ENCODE measurements around the gene HRCT1. TPM values are rescaled to one million over a fixed set of nuclear protein-coding genes. Genes with fewer than 3 reads are reported as not detected.

Gene HRCT1
- total RNA-seq, 1 experiment from 2014 or later: 0.32 TPM

DNA sequence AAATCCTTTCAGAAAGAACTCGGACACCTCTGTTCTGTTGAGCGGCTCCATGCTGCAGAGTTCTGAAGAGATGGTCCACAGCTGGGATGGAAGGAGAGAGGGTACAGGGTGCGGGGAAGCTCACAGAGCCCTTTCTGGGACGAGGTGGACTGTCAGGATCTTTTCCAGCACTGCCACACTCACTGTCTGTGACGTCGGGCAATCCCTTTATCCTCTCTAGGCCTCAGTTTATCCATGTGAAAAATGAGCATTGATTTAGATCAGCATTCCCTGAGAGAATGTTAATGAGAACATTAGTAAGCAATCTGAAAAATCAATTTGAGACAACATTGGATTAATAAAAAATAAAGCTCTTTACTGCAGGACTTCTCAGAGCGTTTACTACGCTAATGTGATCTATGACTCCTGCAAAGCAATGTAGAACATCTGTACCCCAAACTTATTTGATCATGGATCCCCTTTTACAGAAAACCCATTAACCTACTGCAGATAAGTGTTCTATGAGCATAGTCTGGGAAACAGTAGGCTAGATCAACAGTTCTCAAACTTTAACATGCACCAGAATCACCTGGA, 35.6 kb upstream of the HRCT1 start, which contains the start of gene OR13J1:
OR13J1 (minus strand) TSS at position 51 of the 573 bp plus-strand sequence; CDS start at position 51, 0 bp downstream.
- Histone ChIP-seq H3K9me2 (ENCODE audit: insufficient read depth) (no peaks in the 10 kb centered on the region), H3K27ac (ENCODE audit: low read depth, low read length) (no peak within 1 kb of the TSS), H3K27me3 (ENCODE audit: insufficient read depth, low read length) (no peaks in the 10 kb centered on the region), H3K4me3 (replicated peaks in 1 of 2; ENCODE audit: low read depth in 1 of 2, low read length in 2 of 2) (no peak within 1 kb of the TSS), H4K20me1 (ENCODE audit: insufficient read depth) (no peaks in the 10 kb centered on the region), H3K9me3 (ENCODE audit: control insufficient read depth in 1 of 2, insufficient read depth in 1 of 2, low read depth in 1 of 2, low read length in 2 of 2) (no peaks in the 10 kb centered on the region), H3K79me2 (ENCODE audit: insufficient read depth, low read length) (no peaks in the 10 kb centered on the region), H3K36me3 (ENCODE audit: control insufficient read depth in 1 of 2, insufficient read depth in 2 of 2, low read length in 2 of 2) (no peaks in the 10 kb centered on the region), H3K4me1 (ENCODE audit: control insufficient read depth in 1 of 2, insufficient read depth in 2 of 2, low read length in 2 of 2) (peaks cover 3 to 6% of the 10 kb centered on the region in 2 experiments; a peak in 2 of 4 replicates), H2AFZ (ENCODE audit: low read depth, low read length, poor library complexity, severe bottlenecking) (no peak within 1 kb of the TSS), H3K9ac (ENCODE audit: low read length) (no peak within 1 kb of the TSS), H3K4me2 (ENCODE audit: low read length) (no peak within 1 kb of the TSS)
- no TSS peak for BruUV-seq (replicated peaks)
- TF ChIP-seq RAD21 (IDR thresholded peaks at IDR 0.05; ENCODE audit: low read depth) (no peak), JUND (IDR thresholded peaks at IDR 0.05) (no peak), POLR2AphosphoS5 (IDR thresholded peaks at IDR 0.05; ENCODE audit: low read depth, low read length) (no peak), ELF1 (IDR thresholded peaks at IDR 0.05; ENCODE audit: borderline replicate concordance, low read depth) (no peak), EZH2 (IDR thresholded peaks at IDR 0.05) (no peak), SRF (IDR thresholded peaks at IDR 0.05; ENCODE audit: low read depth) (no peak), ZNF274 (IDR thresholded peaks at IDR 0.05; ENCODE audit: low read depth, low read length) (no peak), CBX3 (IDR thresholded peaks at IDR 0.05; ENCODE audit: low read depth) (no peak), SP1 (IDR thresholded peaks at IDR 0.05; ENCODE audit: low read depth) (no peak), FOSL1 (IDR thresholded peaks at IDR 0.05; ENCODE audit: low read depth) (no peak), SIN3A (IDR thresholded peaks at IDR 0.05; ENCODE audit: low read depth) (no peak), CEBPB (IDR thresholded peaks at IDR 0.05; ENCODE audit: low read depth) (no peak), ZFX (IDR thresholded peaks at IDR 0.05) (no peak), EGR1 (IDR thresholded peaks at IDR 0.05; ENCODE audit: low read depth) (no peak), YY1 (IDR thresholded peaks at IDR 0.05; ENCODE audit: extremely low read depth, insufficient replicate concordance, low read depth, low read length) (no peak)
- TF ChIP-seq, protein P1, sequence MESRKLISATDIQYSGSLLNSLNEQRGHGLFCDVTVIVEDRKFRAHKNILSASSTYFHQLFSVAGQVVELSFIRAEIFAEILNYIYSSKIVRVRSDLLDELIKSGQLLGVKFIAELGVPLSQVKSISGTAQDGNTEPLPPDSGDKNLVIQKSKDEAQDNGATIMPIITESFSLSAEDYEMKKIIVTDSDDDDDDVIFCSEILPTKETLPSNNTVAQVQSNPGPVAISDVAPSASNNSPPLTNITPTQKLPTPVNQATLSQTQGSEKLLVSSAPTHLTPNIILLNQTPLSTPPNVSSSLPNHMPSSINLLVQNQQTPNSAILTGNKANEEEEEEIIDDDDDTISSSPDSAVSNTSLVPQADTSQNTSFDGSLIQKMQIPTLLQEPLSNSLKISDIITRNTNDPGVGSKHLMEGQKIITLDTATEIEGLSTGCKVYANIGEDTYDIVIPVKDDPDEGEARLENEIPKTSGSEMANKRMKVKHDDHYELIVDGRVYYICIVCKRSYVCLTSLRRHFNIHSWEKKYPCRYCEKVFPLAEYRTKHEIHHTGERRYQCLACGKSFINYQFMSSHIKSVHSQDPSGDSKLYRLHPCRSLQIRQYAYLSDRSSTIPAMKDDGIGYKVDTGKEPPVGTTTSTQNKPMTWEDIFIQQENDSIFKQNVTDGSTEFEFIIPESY (IDR thresholded peaks at IDR 0.05; ENCODE audit: extremely low read depth, insufficient replicate concordance, low read length): no peak
- TF ChIP-seq, protein P2, sequence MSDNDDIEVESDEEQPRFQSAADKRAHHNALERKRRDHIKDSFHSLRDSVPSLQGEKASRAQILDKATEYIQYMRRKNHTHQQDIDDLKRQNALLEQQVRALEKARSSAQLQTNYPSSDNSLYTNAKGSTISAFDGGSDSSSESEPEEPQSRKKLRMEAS (IDR thresholded peaks at IDR 0.05): no peak
- TF ChIP-seq, protein P3, sequence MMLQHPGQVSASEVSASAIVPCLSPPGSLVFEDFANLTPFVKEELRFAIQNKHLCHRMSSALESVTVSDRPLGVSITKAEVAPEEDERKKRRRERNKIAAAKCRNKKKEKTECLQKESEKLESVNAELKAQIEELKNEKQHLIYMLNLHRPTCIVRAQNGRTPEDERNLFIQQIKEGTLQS (IDR thresholded peaks at IDR 0.05): no peak
- TF ChIP-seq, protein P4, sequence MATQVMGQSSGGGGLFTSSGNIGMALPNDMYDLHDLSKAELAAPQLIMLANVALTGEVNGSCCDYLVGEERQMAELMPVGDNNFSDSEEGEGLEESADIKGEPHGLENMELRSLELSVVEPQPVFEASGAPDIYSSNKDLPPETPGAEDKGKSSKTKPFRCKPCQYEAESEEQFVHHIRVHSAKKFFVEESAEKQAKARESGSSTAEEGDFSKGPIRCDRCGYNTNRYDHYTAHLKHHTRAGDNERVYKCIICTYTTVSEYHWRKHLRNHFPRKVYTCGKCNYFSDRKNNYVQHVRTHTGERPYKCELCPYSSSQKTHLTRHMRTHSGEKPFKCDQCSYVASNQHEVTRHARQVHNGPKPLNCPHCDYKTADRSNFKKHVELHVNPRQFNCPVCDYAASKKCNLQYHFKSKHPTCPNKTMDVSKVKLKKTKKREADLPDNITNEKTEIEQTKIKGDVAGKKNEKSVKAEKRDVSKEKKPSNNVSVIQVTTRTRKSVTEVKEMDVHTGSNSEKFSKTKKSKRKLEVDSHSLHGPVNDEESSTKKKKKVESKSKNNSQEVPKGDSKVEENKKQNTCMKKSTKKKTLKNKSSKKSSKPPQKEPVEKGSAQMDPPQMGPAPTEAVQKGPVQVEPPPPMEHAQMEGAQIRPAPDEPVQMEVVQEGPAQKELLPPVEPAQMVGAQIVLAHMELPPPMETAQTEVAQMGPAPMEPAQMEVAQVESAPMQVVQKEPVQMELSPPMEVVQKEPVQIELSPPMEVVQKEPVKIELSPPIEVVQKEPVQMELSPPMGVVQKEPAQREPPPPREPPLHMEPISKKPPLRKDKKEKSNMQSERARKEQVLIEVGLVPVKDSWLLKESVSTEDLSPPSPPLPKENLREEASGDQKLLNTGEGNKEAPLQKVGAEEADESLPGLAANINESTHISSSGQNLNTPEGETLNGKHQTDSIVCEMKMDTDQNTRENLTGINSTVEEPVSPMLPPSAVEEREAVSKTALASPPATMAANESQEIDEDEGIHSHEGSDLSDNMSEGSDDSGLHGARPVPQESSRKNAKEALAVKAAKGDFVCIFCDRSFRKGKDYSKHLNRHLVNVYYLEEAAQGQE (IDR thresholded peaks at IDR 0.05; ENCODE audit: low read depth): no peak
- ATAC-seq: no peak
- CTCF ChIA-PET: interaction anchor here (1.8 kb wide), 1 partner anchor 12 kb away, joined by 9 read pairs; no protein-coding TSS in a partner anchor
- RAD21 ChIA-PET (ENCODE audit: low non-redundant PET in 1 of 2, low total read pairs in 2 of 2, uncharacterized antibody in 2 of 2, unreplicated experiment in 2 of 2): no interaction called here
- no peak for DNase-seq (ENCODE audit: low read depth, low spot score)
- POLR2A ChIA-PET: no interaction called here
- intact Hi-C loops (cut with micrococcal nuclease): no loop called here

Data from HCT116 (cell line).